ENCODE measurements around the gene TBC1D22A.
A peak's percentile ranks its signal among the peaks of the same experiment; 100 is the strongest.

The TBC1D22A gene

GRCh38 chr22:47197773-47198500, 435.5 kb downstream of the TBC1D22A start:
- DNase-seq, result no peak

- DNase-seq, result no peak
Measured at GRCh38 chr22:47198801-47199251, 436.4 kb downstream of the TBC1D22A start.

- no peak for DNase-seq
Measured at GRCh38 chr22:47199261-47199978, 437.0 kb downstream of the TBC1D22A start.

GRCh38 chr22:47199979-47200272, 437.5 kb downstream of the TBC1D22A start:
- no peak for DNase-seq

GRCh38 chr22:47200273-47201051, 438.0 kb downstream of the TBC1D22A start:
- DNase-seq, result no peak

- no peak for DNase-seq
Measured at GRCh38 chr22:47201186-47201995, 438.9 kb downstream of the TBC1D22A start.

GRCh38 chr22:47201996-47202818, 439.8 kb downstream of the TBC1D22A start:
- no peak for DNase-seq

GRCh38 chr22:47202819-47203553, 440.5 kb downstream of the TBC1D22A start:
- DNase-seq, result no peak

- DNase-seq, result no peak
Measured at GRCh38 chr22:47203554-47203991, 441.1 kb downstream of the TBC1D22A start.

GRCh38 chr22:47204002-47204979, 441.8 kb downstream of the TBC1D22A start:
- no peak for DNase-seq

- no peak for DNase-seq
Measured at GRCh38 chr22:47205081-47205491, 442.6 kb downstream of the TBC1D22A start.

GRCh38 chr22:47205554-47205953, 443.1 kb downstream of the TBC1D22A start:
- no peak for DNase-seq

GRCh38 chr22:47206164-47206563, 443.7 kb downstream of the TBC1D22A start:
- no peak for DNase-seq

- no peak for DNase-seq
Measured at GRCh38 chr22:47206666-47207218, 444.3 kb downstream of the TBC1D22A start.

GRCh38 chr22:47207387-47207786, 444.9 kb downstream of the TBC1D22A start:
- no peak for DNase-seq

GRCh38 chr22:47207846-47208554, 445.6 kb downstream of the TBC1D22A start:
- no peak for DNase-seq

- no peak for DNase-seq
Measured at GRCh38 chr22:47208630-47209029, 446.2 kb downstream of the TBC1D22A start.

GRCh38 chr22:47209040-47209514, 446.6 kb downstream of the TBC1D22A start:
- DNase-seq, result peak; percentile 25

All from eye (tissue), 1 donor.